GM12892 (cell line): ENCODE data around the gene TP73.

ENCODE experiments used
- DNase-seq: peaks from one replicate; pipeline ENCODE4 v3.0.0; 2011; ENCODE audit not compliant: insufficient read length
- FAIRE-seq: peaks from 2 replicates; lab custom pipeline; 2011; peaks lifted over from hg19 to GRCh38; lab: Jason Lieb, UNC
- POLR2A ChIP-seq: IDR thresholded peaks from 2 replicates; pipeline ENCODE4 v1.6.1; 2011; ENCODE audit warnings: low read depth, low read length, control low read depth
- POLR2AphosphoS5 ChIP-seq: IDR thresholded peaks from 2 replicates; pipeline ENCODE4 v1.6.1; 2011; ENCODE audit warnings: low read depth, low read length, control low read depth
- TAF1 ChIP-seq: IDR thresholded peaks from 2 replicates; pipeline ENCODE4 v1.6.1; 2011; ENCODE audit warnings: low read depth, mild to moderate bottlenecking, control low read depth, low read length, borderline replicate concordance

Gene TP73

DNA sequence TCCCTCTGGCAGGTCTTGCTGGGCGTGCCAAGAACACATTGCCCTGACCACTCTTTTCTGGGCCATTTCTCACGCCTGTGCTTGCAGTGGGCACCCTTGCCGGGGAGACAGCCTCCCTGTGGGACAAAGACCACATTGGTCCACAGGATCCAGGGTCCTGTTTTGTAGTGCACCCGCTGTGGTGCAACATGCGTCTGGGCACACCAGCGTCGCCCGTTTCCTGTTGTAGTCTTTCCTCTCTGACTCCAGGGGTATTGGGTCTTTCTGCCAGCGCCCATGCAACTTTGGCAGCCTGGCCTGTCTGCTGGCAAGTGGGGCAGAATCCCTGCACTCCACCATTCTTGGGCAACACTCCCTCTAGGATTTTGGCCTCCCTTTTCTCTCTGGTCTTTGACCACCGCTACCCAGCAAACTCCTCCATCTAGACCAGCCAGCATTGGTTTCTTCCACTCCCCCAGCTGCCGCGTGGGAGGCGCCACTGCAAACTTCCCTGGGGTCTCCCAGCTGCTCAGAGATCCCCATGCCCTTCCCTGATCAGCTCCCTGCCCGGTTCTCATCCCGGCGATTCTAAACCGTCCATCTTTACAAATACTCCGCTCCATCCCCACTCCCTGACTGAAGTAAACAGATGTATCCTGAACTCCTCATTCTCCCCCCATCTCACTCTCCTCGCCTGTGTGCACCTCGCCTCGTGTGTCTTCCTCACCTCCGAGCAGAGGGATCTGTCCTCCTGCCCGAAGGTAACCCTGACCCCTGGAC, 28.7 kb upstream of the TP73 start:
- DNase-seq (no peak), FAIRE-seq (no peak)
- TF ChIP-seq POLR2A, result no peak

DNA sequence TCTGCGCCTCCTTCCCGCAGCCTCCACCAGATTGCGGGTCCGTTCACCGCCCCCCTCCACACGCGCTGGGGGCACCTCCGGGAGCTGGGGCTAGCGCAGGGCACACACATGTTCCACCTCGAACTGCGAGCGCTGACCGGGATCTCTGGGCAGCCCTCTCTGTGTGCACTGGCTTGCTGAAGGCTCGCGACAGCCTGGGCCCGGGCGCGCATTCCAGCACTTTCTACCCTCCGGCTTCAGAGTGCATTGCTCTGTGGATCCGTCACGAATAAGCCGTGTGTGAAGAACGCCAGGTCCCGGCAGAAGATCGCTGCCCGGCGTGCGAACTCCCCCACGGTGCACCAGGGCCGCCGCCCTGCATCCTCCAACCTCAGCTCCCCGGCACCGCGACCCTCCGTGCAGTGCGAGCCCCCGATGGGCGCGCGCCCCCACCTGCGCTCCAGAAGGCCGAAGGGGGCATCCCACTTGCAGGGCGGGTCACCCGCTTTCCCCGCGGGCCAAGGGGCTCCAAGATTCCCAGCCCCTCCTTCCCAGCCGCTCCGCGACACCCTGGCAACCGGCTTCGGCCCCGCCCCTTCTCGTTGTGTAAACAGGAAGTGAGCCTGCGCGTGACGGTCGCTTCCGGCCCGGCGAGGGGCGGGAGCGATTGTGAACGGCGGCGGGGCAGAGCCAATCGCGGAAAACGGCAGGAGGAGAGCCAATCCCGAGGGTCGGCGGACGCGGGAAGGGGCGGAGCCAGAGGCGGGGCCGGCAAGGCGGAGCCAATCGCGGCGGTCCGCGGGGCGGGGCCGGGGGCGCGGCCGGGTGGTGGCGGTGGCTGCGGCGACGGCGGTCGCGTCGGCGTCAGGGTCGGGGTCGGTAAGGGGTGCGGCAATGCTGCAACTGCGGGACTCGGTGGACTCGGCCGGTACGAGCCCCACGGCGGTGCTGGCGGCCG, 27.8 kb upstream of the TP73 start, which contains the start of gene TPRG1L:
TPRG1L (plus strand) TSS at position 816 of the 937 bp plus-strand sequence; CDS start at position 874, 58 bp downstream.
- FAIRE-seq (peak; percentile 98), DNase-seq (peak; percentile 99)
- TF ChIP-seq TAF1 (no peak), POLR2A (no peak), POLR2AphosphoS5 (no peak)

DNA sequence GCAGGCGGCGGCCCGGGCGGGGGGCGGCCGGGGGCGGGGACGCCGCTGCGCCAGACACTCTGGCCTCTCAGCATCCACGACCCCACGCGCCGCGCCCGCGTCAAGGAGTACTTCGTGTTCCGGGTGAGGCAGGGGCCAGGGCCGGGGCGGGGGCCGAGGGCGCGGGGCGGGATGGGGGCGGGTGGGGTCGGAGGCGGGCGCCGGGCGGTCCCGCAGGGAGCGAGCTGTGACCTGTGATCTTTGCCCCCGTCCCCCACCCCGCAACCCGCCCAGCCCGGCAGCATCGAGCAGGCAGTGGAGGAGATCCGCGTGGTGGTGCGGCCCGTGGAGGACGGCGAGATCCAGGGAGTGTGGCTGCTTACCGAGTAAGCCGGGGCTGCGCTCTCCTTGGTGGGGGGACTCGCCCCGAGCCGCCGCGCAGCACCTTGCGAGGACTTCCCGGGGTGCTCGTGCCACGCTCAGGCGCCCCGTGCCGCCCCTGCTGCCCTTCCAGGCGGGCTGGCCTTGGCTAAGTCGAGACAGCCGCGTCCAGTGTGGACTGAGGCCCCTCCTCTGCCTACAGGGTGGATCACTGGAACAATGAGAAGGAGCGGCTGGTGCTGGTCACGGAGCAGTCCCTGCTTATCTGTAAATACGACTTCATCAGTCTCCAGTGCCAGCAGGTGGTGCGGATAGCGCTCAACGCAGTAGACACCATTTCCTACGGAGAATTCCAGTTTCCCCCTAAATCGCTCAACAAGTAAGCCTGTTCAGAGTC, 27.0 kb upstream of the TP73 start:
- TF ChIP-seq TAF1 (no peak), POLR2AphosphoS5 (no peak), POLR2A (no peak)
- no peak for DNase-seq
- FAIRE-seq, result no peak

GRCh38 chr1:3626025-3626424, 26.3 kb upstream of the TP73 start:
- DNase-seq, result no peak
- FAIRE-seq, result no peak
- no peak for TF ChIP-seq TAF1
- TF ChIP-seq POLR2AphosphoS5, result no peak
- TF ChIP-seq POLR2A, result no peak

DNA sequence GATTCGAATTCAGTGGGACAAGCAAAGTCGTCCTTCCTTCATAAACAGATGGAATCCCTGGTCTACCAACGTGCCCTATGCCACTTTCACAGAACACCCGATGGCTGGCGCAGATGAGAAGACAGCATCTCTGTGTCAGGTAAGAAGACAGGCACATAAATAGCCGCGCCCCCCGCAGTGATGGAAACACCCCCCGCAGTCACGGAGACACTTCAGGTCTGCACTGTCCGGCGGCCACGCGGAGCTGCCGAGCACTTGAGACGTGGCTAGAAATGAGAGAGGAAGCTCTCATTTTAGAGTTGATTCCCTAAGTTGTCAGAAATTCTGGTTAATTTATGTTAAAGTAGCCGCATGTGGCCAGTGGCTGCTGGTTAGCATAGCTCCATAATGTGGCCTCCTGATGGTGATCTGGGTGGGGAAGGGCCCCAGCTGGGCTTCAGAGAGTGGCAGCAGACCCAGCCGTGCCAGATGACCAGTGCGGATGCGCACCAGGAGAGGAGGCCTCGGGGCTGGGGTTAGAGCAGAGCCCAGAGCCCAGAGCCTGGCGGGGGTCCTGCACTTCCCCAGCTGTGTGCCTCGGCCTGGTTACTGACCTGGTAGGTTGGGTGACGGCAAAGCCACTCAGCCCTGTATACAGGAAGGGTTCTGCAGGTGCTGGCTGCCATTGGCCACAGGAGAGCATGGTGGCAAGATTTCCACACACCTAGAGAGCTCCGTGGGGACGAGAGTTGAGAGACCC, 24.6 kb upstream of the TP73 start:
- no peak for FAIRE-seq
- DNase-seq, result no peak
- TF ChIP-seq POLR2AphosphoS5, result no peak

DNA sequence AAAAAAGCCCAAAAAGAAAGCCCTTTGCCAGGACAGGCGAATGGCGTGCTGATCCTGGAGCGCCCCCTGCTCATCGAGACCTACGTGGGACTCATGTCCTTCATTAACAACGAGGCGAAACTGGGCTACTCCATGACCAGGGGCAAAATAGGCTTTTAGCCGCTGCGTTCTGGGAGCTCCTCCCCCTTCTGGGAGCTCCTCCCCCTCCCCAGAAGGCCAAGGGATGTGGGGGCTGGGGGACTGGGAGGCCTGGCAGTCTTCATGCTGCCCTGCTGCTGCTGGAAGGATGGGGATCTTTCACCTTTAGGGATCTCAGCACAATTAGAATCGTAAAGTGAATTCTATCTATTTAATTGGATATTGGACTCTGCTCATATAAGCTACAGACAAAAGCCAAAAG, 23.9 kb upstream of the TP73 start:
- no peak for FAIRE-seq
- TF ChIP-seq POLR2AphosphoS5 (no peak), POLR2A (no peak), TAF1 (no peak)

GRCh38 chr1:3629561-3630160, 22.7 kb upstream of the TP73 start:
- FAIRE-seq (no peak), DNase-seq (no peak)
- TF ChIP-seq POLR2AphosphoS5 (no peak), POLR2A (no peak), TAF1 (no peak)

More for the DNA sequence above, 23.9 kb upstream of the TP73 start:
- no peak for DNase-seq

GRCh38 chr1:3630161-3630611, 22.1 kb upstream of the TP73 start:
- no peak for TF ChIP-seq POLR2A
- TF ChIP-seq TAF1, result no peak
- TF ChIP-seq POLR2AphosphoS5, result no peak
- FAIRE-seq (no peak), DNase-seq (no peak)

GRCh38 chr1:3630914-3631313, 21.4 kb upstream of the TP73 start:
- TF ChIP-seq TAF1, result no peak
- no peak for TF ChIP-seq POLR2A
- no peak for TF ChIP-seq POLR2AphosphoS5
- no peak for FAIRE-seq
- no peak for DNase-seq
